Vagina (tissue), 2 donors: ENCODE data around the gene ANTXR1. TPM values are rescaled to one million over a fixed set of nuclear protein-coding genes. Genes with fewer than 3 reads are reported as not detected.

Experiments used
- DNase-seq, 2 donors: peaks; one replicate each; pipeline ENCODE4 v3.0.0-alpha.2; 2017; ENCODE audit errors: extremely low spot score in 2 of 2
- H3K27ac ChIP-seq: fragments of 200-600 bp; sonication (generic); one replicate; pipeline ENCODE4 v1.5.1; 2019
- H3K27me3 ChIP-seq: fragments of 200-600 bp; sonication (generic); one replicate; pipeline ENCODE4 v1.5.1; 2019
- H3K36me3 ChIP-seq, 2 donors: fragments of 200-600 bp; sonication (generic); one replicate each; pipeline ENCODE4 v1.5.1; 2017 to 2019
- H3K4me1 ChIP-seq: fragments of 200-600 bp; sonication (generic); one replicate; pipeline ENCODE4 v1.5.1; 2019
- H3K4me3 ChIP-seq, 2 donors: fragments of 200-600 bp; sonication (generic); 1 replicate in 1 of 2; 2 replicates in 1 of 2; pipeline ENCODE4 v1.5.1; 2016 to 2019
- H3K9me3 ChIP-seq: fragments of 200-600 bp; sonication (generic); one replicate; pipeline ENCODE4 v1.5.1; 2019
- POLR2A ChIP-seq, 2 donors: fragments of 450-650 bp; IDR thresholded peaks; one replicate each; pipeline ENCODE4 v1.6.1; 2017; ENCODE audit warnings: antibody characterized with exemption in 2 of 2, mild to moderate bottlenecking in 2 of 2, moderate library complexity in 2 of 2
- POLR2AphosphoS5 ChIP-seq, 2 donors: sonication (generic); formaldehyde crosslinking; IDR thresholded peaks; one replicate each; pipeline ENCODE4 v1.9.0; 2017; ENCODE audit warnings: antibody characterized with exemption in 2 of 2, mild to moderate bottlenecking in 2 of 2, low read depth in 1 of 2; ENCODE audit not compliant: insufficient read depth in 1 of 2
- intact Hi-C: fragments of 100-400 bp; cut with DNase I; formaldehyde crosslinking; loops from one replicate; pipeline ENCODE4 v1.15.1; 2023
- total RNA-seq: library from RNA; depleted of rRNA; stranded (reverse); fragments of >200 nt; gene quantifications from one replicate; pipeline ENCODE4 v1.2.3, GENCODE V29; 2016
- TF ChIP-seq, protein P1 (sequence below), 3 experiments: fragments of 450-650 bp in 2 of 3; fragments of 200-600 bp in 1 of 3; sonication (generic) in 1 of 3; IDR thresholded peaks; one replicate each; pipeline ENCODE4 v1.5.1; 2017 to 2019; ENCODE audit warnings: antibody characterized with exemption in 3 of 3, mild to moderate bottlenecking in 2 of 3, moderate library complexity in 2 of 3

ANTXR1 gene
- total RNA-seq, 1 donor from 2014 or later: 102 TPM

DNA sequence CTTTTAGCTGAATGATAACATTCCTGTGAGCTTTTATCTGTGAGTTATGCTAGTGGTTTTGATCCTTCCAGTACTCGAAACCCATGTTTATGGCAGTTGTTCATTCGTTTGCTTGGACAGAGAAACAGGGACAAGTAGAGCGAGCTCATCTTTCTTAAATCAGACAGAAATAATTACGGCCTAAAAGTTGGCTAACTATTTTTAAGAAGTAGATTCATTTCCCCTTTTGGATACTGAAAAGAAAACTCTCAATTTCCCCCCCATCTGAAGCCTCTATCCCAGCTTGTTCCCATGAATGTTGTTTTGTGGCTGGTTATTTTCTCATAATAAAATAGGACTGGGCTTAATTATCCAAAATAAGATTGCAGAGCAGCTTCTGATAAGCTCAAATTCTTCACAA is 67.1 kb downstream of the ANTXR1 start:
- Histone ChIP-seq H3K4me1 (peaks cover 26% of the 10 kb centered on the region), H3K27ac (no peak overlapping the region), H3K27me3 (no peaks in the 10 kb centered on the region), H3K4me3 (no peak overlapping the region), H3K36me3 (peaks cover 0 to 16% of the 10 kb centered on the region in 2 donors), H3K9me3 (no peaks in the 10 kb centered on the region)
- intact Hi-C loops: no loop called here
- no peak for TF ChIP-seq POLR2AphosphoS5 (IDR thresholded peaks at IDR 0.05; ENCODE audit: insufficient read depth in 1 of 2, low read depth in 1 of 2)
- TF ChIP-seq POLR2A (IDR thresholded peaks at IDR 0.05): no peak
- no peak for DNase-seq

DNA sequence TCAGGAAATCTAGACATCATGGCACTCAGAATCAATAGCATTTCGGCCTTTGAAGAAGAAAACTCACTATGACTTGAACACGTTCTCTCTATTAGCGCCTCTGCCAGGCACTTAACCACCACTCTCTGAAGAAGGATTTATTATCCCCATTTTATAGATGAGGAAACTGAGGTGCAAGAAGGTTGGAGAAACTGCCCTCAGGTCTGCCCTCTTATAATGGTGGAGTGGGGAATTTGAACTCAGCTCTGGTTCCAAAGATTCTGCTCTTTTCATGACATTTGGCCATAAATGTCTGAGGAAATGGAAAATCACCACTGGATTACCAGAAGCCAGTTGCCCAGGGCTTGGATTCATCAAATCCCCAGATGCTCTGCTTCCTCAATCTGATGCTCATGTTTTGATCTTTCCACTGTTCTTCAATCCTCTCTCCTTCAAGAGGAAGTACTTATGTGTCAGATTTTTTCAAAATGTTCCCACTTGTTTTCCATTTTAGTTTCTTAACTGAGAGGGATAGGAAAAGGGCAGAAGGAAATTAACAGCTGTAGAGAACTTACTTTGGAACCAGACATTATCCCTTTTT is 68.1 kb downstream of the ANTXR1 start:
- peaks cover 0 to 16% of the 10 kb centered on the region in 2 donors for H3K36me3 ChIP-seq
- no peak for DNase-seq
- no peaks in the 10 kb centered on the region for H3K27me3 ChIP-seq
- no peaks in the 10 kb centered on the region for H3K9me3 ChIP-seq
- TF ChIP-seq POLR2A (IDR thresholded peaks at IDR 0.05) (no peak), POLR2AphosphoS5 (IDR thresholded peaks at IDR 0.05; ENCODE audit: insufficient read depth in 1 of 2, low read depth in 1 of 2) (no peak)
- TF ChIP-seq, protein P1, sequence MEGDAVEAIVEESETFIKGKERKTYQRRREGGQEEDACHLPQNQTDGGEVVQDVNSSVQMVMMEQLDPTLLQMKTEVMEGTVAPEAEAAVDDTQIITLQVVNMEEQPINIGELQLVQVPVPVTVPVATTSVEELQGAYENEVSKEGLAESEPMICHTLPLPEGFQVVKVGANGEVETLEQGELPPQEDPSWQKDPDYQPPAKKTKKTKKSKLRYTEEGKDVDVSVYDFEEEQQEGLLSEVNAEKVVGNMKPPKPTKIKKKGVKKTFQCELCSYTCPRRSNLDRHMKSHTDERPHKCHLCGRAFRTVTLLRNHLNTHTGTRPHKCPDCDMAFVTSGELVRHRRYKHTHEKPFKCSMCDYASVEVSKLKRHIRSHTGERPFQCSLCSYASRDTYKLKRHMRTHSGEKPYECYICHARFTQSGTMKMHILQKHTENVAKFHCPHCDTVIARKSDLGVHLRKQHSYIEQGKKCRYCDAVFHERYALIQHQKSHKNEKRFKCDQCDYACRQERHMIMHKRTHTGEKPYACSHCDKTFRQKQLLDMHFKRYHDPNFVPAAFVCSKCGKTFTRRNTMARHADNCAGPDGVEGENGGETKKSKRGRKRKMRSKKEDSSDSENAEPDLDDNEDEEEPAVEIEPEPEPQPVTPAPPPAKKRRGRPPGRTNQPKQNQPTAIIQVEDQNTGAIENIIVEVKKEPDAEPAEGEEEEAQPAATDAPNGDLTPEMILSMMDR (IDR thresholded peaks at IDR 0.05): no peak
- H3K4me3 ChIP-seq: no peak overlapping the region
- H3K27ac ChIP-seq: peak overlapping the region; percentile 78
- intact Hi-C loops: no loop called here
- H3K4me1 ChIP-seq: peaks cover 27% of the 10 kb centered on the region

GRCh38 chr2:69081757-69082156 is 68.8 kb downstream of the ANTXR1 start:
- H3K27ac ChIP-seq: peak overlapping the region; percentile 78
- intact Hi-C loops: no loop called here
- no peaks in the 10 kb centered on the region for H3K9me3 ChIP-seq
- H3K36me3 ChIP-seq: peaks cover 0 to 12% of the 10 kb centered on the region in 2 donors
- H3K4me1 ChIP-seq: peaks cover 34% of the 10 kb centered on the region
- TF ChIP-seq, protein P1 (IDR thresholded peaks at IDR 0.05): no peak
- TF ChIP-seq POLR2AphosphoS5 (IDR thresholded peaks at IDR 0.05; ENCODE audit: insufficient read depth in 1 of 2, low read depth in 1 of 2) (no peak), POLR2A (IDR thresholded peaks at IDR 0.05) (no peak)
- no peak for DNase-seq
- H3K27me3 ChIP-seq: no peaks in the 10 kb centered on the region
- H3K4me3 ChIP-seq: no peak overlapping the region

GRCh38 chr2:69082430-69082997 is 69.5 kb downstream of the ANTXR1 start:
- Histone ChIP-seq H3K4me1 (peaks cover 39% of the 10 kb centered on the region), H3K4me3 (no peak overlapping the region), H3K27ac (peak overlapping the region; percentile 78), H3K36me3 (peaks cover 0 to 4% of the 10 kb centered on the region in 2 donors), H3K27me3 (no peaks in the 10 kb centered on the region), H3K9me3 (no peaks in the 10 kb centered on the region)
- no peak for DNase-seq
- no peak for TF ChIP-seq POLR2A (IDR thresholded peaks at IDR 0.05)
- TF ChIP-seq, protein P1 (IDR thresholded peaks at IDR 0.05): no peak
- no peak for TF ChIP-seq POLR2AphosphoS5 (IDR thresholded peaks at IDR 0.05; ENCODE audit: insufficient read depth in 1 of 2, low read depth in 1 of 2)
- intact Hi-C loops: no loop called here

GRCh38 chr2:69083235-69083748 is 70.3 kb downstream of the ANTXR1 start:
- no peak for DNase-seq
- no peak for TF ChIP-seq POLR2AphosphoS5 (IDR thresholded peaks at IDR 0.05; ENCODE audit: insufficient read depth in 1 of 2, low read depth in 1 of 2)
- TF ChIP-seq, protein P1 (IDR thresholded peaks at IDR 0.05): no peak
- Histone ChIP-seq H3K36me3 (no peaks in the 10 kb centered on the region), H3K27me3 (no peaks in the 10 kb centered on the region), H3K9me3 (no peaks in the 10 kb centered on the region), H3K4me1 (peaks cover 43% of the 10 kb centered on the region), H3K27ac (peak overlapping the region; percentile 78), H3K4me3 (no peak overlapping the region)
- intact Hi-C loops: no loop called here
